Mucosa of descending colon (tissue), 3 donors: Measurements from ENCODE around the gene PLEKHG5. TPM values are rescaled to one million over a fixed set of nuclear protein-coding genes. Genes with fewer than 3 reads are reported as not detected.

Source experiments
- ATAC-seq: fragments of 200-7000 bp; cut with Tn5 transposase; one replicate; pipeline ENCODE4 v1.9.1; 2020; ENCODE audit warnings: mild to moderate bottlenecking, moderate library complexity
- DNase-seq, 3 donors: peaks; one replicate each; pipeline ENCODE4 v3.0.0-alpha.2; 2020
- H3K36me3 ChIP-seq: fragments of 200-600 bp; one replicate; pipeline ENCODE4 v1.8.0; 2021; ENCODE audit warnings: low read depth, mild to moderate bottlenecking
- H3K4me1 ChIP-seq: fragments of 200-600 bp; one replicate; pipeline ENCODE4 v1.8.0; 2021; ENCODE audit warnings: low read depth, mild to moderate bottlenecking
- H3K4me3 ChIP-seq: fragments of 200-600 bp; one replicate; pipeline ENCODE4 v1.8.0; 2021; ENCODE audit warnings: mild to moderate bottlenecking
- H3K9me3 ChIP-seq: fragments of 200-600 bp; one replicate; pipeline ENCODE4 v1.8.0; 2021; ENCODE audit warnings: mild to moderate bottlenecking
- intact Hi-C, 2 donors: fragments of 100-400 bp; cut with DNase I in 1 of 2; cut with micrococcal nuclease in 1 of 2; formaldehyde crosslinking; loops; one replicate each; pipeline versions ENCODE4 v1.11.0 to v1.11.1; 2022; cut with DNase I, micrococcal nuclease
- total RNA-seq, 3 donors: library from RNA; stranded (reverse); fragmentation: NEBNext Ultra II Directional in 2 of 3; extraction: Animal tissue kit (Norgen Biotek cat#: 25700) in 2 of 3; gene quantifications; one replicate each; pipeline versions ENCODE4 v1.2.1 to v1.2.4, GENCODE V29; 2021 to 2023
- TF ChIP-seq, protein P1 (sequence below): fragments of 200-600 bp; IDR thresholded peaks from one replicate; pipeline ENCODE4 v1.8.0; 2022; ENCODE audit warnings: antibody characterized with exemption, mild to moderate bottlenecking
- donor health status: DM: no; HTN: no; CAD: no; lungs with moderate emphysema.
- donor health status: DM: no; HTN: no; CAD: no.
- donor health status: DM: no; HTN: yes; CAD: no.

The PLEKHG5 gene
- total RNA-seq, 3 donors from 2014 or later: 20.1 to 32.9 (median 20.2) TPM

DNA sequence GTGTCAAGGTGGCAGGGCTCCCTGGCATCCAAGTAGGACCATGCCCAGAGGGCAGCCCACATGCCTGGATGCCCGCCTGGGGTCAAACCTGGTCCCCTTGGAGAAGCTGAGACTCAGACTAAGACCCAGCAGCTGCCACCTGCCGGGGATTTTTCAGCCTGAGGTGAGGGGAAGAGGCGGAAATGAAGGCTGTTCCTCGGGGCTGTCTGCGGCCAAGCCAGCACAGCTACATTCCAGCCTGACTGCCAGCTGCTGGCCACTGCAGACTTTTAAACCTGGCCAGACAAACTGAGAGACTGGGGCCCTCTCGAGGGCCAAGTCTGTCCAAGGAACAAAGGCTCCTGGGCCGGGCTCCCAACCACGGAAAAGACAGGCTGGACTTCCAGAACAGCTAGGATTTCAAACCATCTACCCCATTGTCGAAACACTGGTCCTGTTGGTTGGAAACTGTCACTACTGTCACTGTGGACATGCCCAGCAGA is 21.9 kb upstream of the PLEKHG5 start:
- Histone ChIP-seq H3K9me3 (no peaks in the 10 kb centered on the region), H3K36me3 (no peaks in the 10 kb centered on the region), H3K4me3 (no peak overlapping the region), H3K4me1 (no peaks in the 10 kb centered on the region)
- DNase-seq: no peak
- no peak for ATAC-seq
- TF ChIP-seq, protein P1, sequence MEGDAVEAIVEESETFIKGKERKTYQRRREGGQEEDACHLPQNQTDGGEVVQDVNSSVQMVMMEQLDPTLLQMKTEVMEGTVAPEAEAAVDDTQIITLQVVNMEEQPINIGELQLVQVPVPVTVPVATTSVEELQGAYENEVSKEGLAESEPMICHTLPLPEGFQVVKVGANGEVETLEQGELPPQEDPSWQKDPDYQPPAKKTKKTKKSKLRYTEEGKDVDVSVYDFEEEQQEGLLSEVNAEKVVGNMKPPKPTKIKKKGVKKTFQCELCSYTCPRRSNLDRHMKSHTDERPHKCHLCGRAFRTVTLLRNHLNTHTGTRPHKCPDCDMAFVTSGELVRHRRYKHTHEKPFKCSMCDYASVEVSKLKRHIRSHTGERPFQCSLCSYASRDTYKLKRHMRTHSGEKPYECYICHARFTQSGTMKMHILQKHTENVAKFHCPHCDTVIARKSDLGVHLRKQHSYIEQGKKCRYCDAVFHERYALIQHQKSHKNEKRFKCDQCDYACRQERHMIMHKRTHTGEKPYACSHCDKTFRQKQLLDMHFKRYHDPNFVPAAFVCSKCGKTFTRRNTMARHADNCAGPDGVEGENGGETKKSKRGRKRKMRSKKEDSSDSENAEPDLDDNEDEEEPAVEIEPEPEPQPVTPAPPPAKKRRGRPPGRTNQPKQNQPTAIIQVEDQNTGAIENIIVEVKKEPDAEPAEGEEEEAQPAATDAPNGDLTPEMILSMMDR: no peak
- intact Hi-C loops: no loop called here

DNA sequence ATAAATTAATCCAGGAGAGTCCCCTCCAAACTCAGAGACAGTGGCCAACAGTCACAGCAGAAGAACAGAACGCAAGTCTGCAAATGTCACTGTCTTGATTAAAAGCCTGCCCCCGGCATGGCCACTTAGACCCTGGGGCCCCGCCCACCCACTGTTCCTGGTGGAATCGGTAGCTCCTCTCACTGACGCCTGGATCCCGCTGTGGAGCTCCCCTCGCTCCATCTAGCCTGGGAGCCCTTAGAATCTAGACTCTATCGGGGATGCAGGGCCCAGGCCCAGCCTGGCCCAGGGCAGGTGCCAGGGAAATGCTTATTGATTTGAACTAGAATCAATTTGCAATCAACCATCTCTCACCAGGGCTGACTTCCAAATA is 21.4 kb upstream of the PLEKHG5 start:
- TF ChIP-seq, protein P1: no peak
- intact Hi-C loops: no loop called here
- no peaks in the 10 kb centered on the region for H3K36me3 ChIP-seq
- ATAC-seq (no peak), DNase-seq (no peak)
- H3K9me3 ChIP-seq: no peaks in the 10 kb centered on the region
- H3K4me3 ChIP-seq: no peak overlapping the region
- no peaks in the 10 kb centered on the region for H3K4me1 ChIP-seq

DNA sequence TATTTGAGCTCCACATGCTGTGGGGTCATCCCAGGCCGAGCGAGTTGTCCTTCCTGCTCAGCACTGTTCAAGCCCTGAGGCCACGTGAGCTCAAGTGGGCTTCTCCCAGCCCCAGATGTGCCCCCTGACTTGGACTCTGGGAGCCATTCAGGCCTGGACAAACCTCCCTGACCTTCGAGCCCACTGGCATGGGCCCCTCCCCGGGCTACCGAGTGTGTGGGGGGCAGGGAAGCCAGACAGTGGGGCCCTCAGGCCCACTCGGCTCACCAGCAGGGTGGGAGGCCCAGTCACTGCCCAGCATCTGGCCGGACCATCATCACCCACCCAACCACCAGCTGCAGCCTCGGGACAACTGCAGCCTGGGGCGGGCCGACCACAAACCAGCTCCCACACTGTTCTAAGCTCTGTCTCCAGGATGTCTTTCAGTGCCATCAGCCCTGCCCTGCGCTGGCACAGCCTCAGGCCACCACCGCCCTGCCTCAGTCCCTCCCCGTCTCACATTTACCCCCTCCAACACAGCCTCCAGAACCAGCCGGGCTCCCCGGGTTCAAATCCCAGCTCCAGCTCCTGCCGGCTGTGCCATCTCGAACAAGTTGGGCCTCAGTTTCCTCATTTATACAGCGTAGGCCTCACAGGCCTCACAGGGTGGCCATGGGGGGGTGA is 20.9 kb upstream of the PLEKHG5 start:
- no peak overlapping the region for H3K4me3 ChIP-seq
- TF ChIP-seq, protein P1: no peak
- H3K36me3 ChIP-seq: no peaks in the 10 kb centered on the region
- ATAC-seq (no peak), DNase-seq (no peak)
- H3K9me3 ChIP-seq: no peaks in the 10 kb centered on the region
- H3K4me1 ChIP-seq: no peaks in the 10 kb centered on the region
- intact Hi-C loops: no loop called here

DNA sequence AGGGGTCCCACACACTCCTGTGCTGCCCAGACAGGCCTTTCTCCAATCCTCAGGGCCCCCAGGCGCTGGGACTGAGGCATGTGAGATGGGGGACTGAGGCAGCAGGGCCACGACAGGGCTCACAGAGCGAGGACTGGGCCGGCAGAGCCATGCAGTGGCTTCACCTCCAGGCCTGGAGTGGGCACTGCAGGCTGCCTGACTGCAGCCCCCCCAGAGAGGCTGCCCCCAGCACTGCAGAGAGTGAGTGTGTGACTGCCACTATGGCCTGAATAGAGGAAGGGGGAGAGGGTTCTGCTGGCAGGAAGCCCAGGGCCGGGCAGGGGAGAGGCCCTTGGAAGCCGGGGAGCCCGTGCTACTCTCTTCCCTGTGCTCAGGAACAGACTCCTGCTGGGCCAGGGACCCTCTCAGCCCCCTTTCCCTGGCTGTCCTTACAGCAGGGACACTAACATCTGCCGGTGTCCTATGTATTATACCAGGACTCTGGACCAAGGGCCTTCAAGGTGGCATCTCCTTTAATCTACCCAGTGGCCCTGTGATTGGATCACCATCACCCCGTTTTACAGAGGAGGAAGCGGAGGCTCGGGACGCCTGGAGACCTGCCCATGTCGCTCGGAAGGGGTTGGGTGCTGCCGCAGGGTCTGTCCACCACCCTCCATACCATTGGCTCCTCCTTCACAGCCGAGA is 20.2 kb upstream of the PLEKHG5 start:
- DNase-seq (no peak), ATAC-seq (no peak)
- H3K4me1 ChIP-seq: no peaks in the 10 kb centered on the region
- no peak overlapping the region for H3K4me3 ChIP-seq
- no peaks in the 10 kb centered on the region for H3K36me3 ChIP-seq
- no peaks in the 10 kb centered on the region for H3K9me3 ChIP-seq
- intact Hi-C loops: no loop called here
- TF ChIP-seq, protein P1: no peak

DNA sequence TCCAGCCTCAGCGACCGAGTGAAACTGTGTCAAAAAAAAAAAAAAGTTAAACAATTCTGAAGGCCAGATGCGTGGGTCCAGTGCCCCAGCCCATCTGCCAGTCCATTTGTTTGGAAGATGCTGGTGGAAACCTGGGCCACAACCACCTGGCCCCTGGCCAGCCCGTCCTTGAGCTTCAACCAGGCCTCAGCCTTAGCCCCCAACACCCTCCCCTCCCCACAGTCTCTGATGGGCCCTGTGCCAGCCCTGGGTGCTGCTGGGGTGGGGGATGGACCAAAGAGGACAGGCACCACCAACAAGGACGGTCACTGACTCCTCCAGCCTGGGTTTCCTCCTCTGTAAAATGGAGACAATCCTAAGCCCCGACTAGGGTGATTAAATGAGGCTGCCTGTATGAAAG is 19.6 kb upstream of the PLEKHG5 start:
- Histone ChIP-seq H3K4me1 (no peaks in the 10 kb centered on the region), H3K36me3 (no peaks in the 10 kb centered on the region), H3K4me3 (no peak overlapping the region), H3K9me3 (no peaks in the 10 kb centered on the region)
- TF ChIP-seq, protein P1: no peak
- no peak for ATAC-seq
- intact Hi-C loops: no loop called here
- no peak for DNase-seq
